ENCODE measurements around the gene MOSMO. TPM values are rescaled to one million over a fixed set of nuclear protein-coding genes. Genes with fewer than 3 reads are reported as not detected.

Gene MOSMO
- total and polyA plus RNA-seq, 2 donors (not counting 3 experiments of a cell fraction or from before 2014, with no cell fraction given), result 15.9 to 22.0 TPM

GRCh38 chr16:21996923-21997696, 10.8 kb upstream of the MOSMO start:
- CTCF ChIA-PET, result interaction anchor here (1.0 to 27.0 kb wide), 6 partner anchors 10 to 191 kb away, joined by 3 to 994 read pairs (median 52); no protein-coding TSS in a partner anchor
- no TSS peak for BruUV-seq (replicated peaks)
- Histone ChIP-seq H4K20me1 (replicated peaks; ENCODE audit: control insufficient read depth, extremely low read depth, insufficient read depth, low read length) (no peaks in the 10 kb centered on the region), H3K36me3 (ENCODE audit: control insufficient read depth in 2 of 2, extremely low read depth in 1 of 2, insufficient read depth in 2 of 2, low read length in 2 of 2) (no peaks in the 10 kb centered on the region), H3K4me1 (ENCODE audit: control insufficient read depth, extremely low read depth, insufficient read depth, low read length) (peaks cover 19% of the 10 kb centered on the region), H3K79me2 (ENCODE audit: control insufficient read depth, insufficient read depth, low read length) (no peaks in the 10 kb centered on the region), H3K4me2 (ENCODE audit: insufficient read depth, low read length) (no peak overlapping the region), H2AFZ (ENCODE audit: low read depth, low read length) (peak overlapping the region; percentile 68), H3K27ac (ENCODE audit: insufficient read depth, low read depth, low read length) (no peak overlapping the region), H3K9me3 (replicated peaks; ENCODE audit: control insufficient read depth, insufficient read depth, low read length) (no peaks in the 10 kb centered on the region), H3K9ac (replicated peaks; ENCODE audit: extremely low read depth, insufficient read depth, low read length) (no peak overlapping the region), H3K9me1 (replicated peaks; ENCODE audit: control insufficient read depth, extremely low read depth, insufficient read depth, low read length) (no peaks in the 10 kb centered on the region), H3K27me3 (ENCODE audit: control insufficient read depth in 2 of 2, insufficient read depth in 2 of 2, low read length in 2 of 2) (no peaks in the 10 kb centered on the region), H3K4me3 (replicated peaks in 1 of 3; ENCODE audit: insufficient read depth in 1 of 3, low read depth in 1 of 3, low read length in 3 of 3) (no peak overlapping the region)
- POLR2A ChIA-PET, result interaction anchor here (0.8 kb wide), 1 partner anchor 12 kb away, joined by 3 read pairs; no protein-coding TSS in a partner anchor
- dilution Hi-C loops (cut with MboI; ENCODE audit: extremely low pct_ligation_motif_present, low sequenced_read_pairs) (no loop called here), intact Hi-C loops (cut with micrococcal nuclease) (no loop called here)
- FAIRE-seq (no peak), DNase-seq (ENCODE audit: low read depth, low spot score) (peak; percentile 17)
- TF ChIP-seq POLR2AphosphoS5 (IDR thresholded peaks at IDR 0.05; ENCODE audit: insufficient read depth, low read depth, low read length) (no peak), FOS (IDR thresholded peaks at IDR 0.05; ENCODE audit: borderline replicate concordance, insufficient read depth, low read length) (no peak), MYC (IDR thresholded peaks at IDR 0.05; ENCODE audit: low read depth, low read length) (no peak), EZH2 (IDR thresholded peaks at IDR 0.05; ENCODE audit: borderline replicate concordance, low read depth, low read length, severe bottlenecking) (no peak), JUN (IDR thresholded peaks at IDR 0.05; ENCODE audit: borderline replicate concordance, insufficient read depth, insufficient read length, low read depth) (no peak), GATA2 (IDR thresholded peaks at IDR 0.05; ENCODE audit: insufficient read depth, insufficient read length, low read depth, low read length) (no peak), POLR2A (IDR thresholded peaks at IDR 0.05; ENCODE audit: low read depth, low read length) (no peak), CTCF (IDR thresholded peaks at IDR 0.05; ENCODE audit: extremely low read depth in 1 of 2, insufficient read depth in 1 of 2, low read depth in 1 of 2, low read length in 2 of 2) (no peak)
- TF ChIP-seq, protein P1, sequence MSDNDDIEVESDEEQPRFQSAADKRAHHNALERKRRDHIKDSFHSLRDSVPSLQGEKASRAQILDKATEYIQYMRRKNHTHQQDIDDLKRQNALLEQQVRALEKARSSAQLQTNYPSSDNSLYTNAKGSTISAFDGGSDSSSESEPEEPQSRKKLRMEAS (IDR thresholded peaks at IDR 0.05; ENCODE audit: insufficient read depth, insufficient read length), result no peak

Data from endothelial cell of umbilical vein (primary cell).